WTC11 (cell line): ENCODE data around the gene TBC1D22A. TPM values are rescaled to one million over a fixed set of nuclear protein-coding genes. Genes with fewer than 3 reads are reported as not detected.

ENCODE experiments used
- ATAC-seq: fragments of 200-7000 bp; cut with Tn5 transposase; 2 replicates; pipeline ENCODE4 v1.10.0; 2021; ENCODE audit warnings: mild to moderate bottlenecking, moderate library complexity
- CTCF ChIA-PET: fragments of 300-600 bp; sonication (Branson Sonifier 250); formaldehyde crosslinking; loops from one replicate; lab custom pipeline; 2021; ENCODE audit warnings: antibody characterized with exemption; lab: Charles Lee
- POLR2A ChIA-PET: fragments of 350-600 bp; sonication (Branson Sonifier 250); formaldehyde crosslinking; loops from one replicate; lab custom pipeline; 2021; ENCODE audit warnings: antibody characterized with exemption; lab: Charles Lee
- DNase-seq: peaks from one replicate; pipeline ENCODE4 v3.0.0; 2021; ENCODE audit warnings: low spot score
- H3K27ac Mint-ChIP-seq: 2 replicates; pipeline ENCODE4 v1.8.0; 2021; ENCODE audit warnings: mixed read lengths
- H3K27me3 Mint-ChIP-seq: 2 replicates; pipeline ENCODE4 v1.8.0; 2021; ENCODE audit warnings: low read depth, mild to moderate bottlenecking, moderate library complexity, mixed read lengths
- H3K36me3 Mint-ChIP-seq: 2 replicates; pipeline ENCODE4 v1.8.0; 2021; ENCODE audit warnings: mixed read lengths
- H3K4me1 Mint-ChIP-seq: 2 replicates; pipeline ENCODE4 v1.8.0; 2022; ENCODE audit warnings: mixed read lengths
- H3K4me3 Mint-ChIP-seq: 2 replicates; pipeline ENCODE4 v1.8.0; 2021; ENCODE audit warnings: mild to moderate bottlenecking, moderate library complexity, mixed read lengths
- H3K9me3 Mint-ChIP-seq: 2 replicates; pipeline ENCODE4 v1.8.0; 2021; ENCODE audit warnings: mixed read lengths
- CREB1 ChIP-seq: sonication (generic); formaldehyde crosslinking; IDR thresholded peaks from 2 replicates; pipeline ENCODE4 v1.8.0; 2023; ENCODE audit warnings: mild to moderate bottlenecking, missing genetic modification reagents
- CREM ChIP-seq: sonication (generic); formaldehyde crosslinking; IDR thresholded peaks from 2 replicates; pipeline ENCODE4 v1.8.1; 2022; ENCODE audit warnings: mild to moderate bottlenecking, missing genetic modification reagents, moderate library complexity
- EMX1 ChIP-seq: fragments of 250-450 bp; sonication (Bioruptor Pico); IDR thresholded peaks from 2 replicates; pipeline ENCODE4 v1.8.0; 2021; ENCODE audit warnings: mild to moderate bottlenecking
- ESRRA ChIP-seq: sonication (generic); formaldehyde crosslinking; IDR thresholded peaks from 2 replicates; pipeline ENCODE4 v1.8.1; 2022; ENCODE audit warnings: mild to moderate bottlenecking, missing genetic modification reagents, borderline replicate concordance
- ETV6 ChIP-seq: sonication (generic); formaldehyde crosslinking; IDR thresholded peaks from 2 replicates; pipeline ENCODE4 v1.8.1; 2022; ENCODE audit warnings: mild to moderate bottlenecking, missing genetic modification reagents
- FOXJ3 ChIP-seq: sonication (generic); formaldehyde crosslinking; IDR thresholded peaks from 2 replicates; pipeline ENCODE4 v1.9.0; 2021; ENCODE audit warnings: missing genetic modification reagents, mild to moderate bottlenecking, borderline replicate concordance
- FOXP1 ChIP-seq: sonication (generic); formaldehyde crosslinking; IDR thresholded peaks from 2 replicates; pipeline ENCODE4 v1.8.0; 2022; ENCODE audit warnings: missing genetic modification reagents, mild to moderate bottlenecking, moderate library complexity, borderline replicate concordance
- MYBL2 ChIP-seq: sonication (generic); formaldehyde crosslinking; IDR thresholded peaks from 2 replicates; pipeline ENCODE4 v1.8.1; 2023; ENCODE audit warnings: mild to moderate bottlenecking, moderate library complexity, missing genetic modification reagents
- NFYB ChIP-seq: sonication (generic); formaldehyde crosslinking; conservative IDR thresholded peaks from 2 replicates; pipeline ENCODE4 v1.8.0; 2022; ENCODE audit warnings: low read depth, missing genetic modification reagents
- NR3C1 ChIP-seq: sonication (generic); formaldehyde crosslinking; conservative IDR thresholded peaks from 2 replicates; pipeline ENCODE4 v1.8.1; 2023; ENCODE audit warnings: low read depth, mild to moderate bottlenecking, missing genetic modification reagents
- RORB ChIP-seq: fragments of 250-450 bp; sonication (Bioruptor Pico); IDR thresholded peaks from 2 replicates; pipeline ENCODE4 v1.9.0; 2021; ENCODE audit warnings: mild to moderate bottlenecking
- SOX15 ChIP-seq: fragments of 250-450 bp; sonication (Bioruptor Pico); IDR thresholded peaks from 2 replicates; pipeline ENCODE4 v1.9.0; 2021; ENCODE audit warnings: mild to moderate bottlenecking
- ZNF219 ChIP-seq: sonication (generic); formaldehyde crosslinking; IDR thresholded peaks from 2 replicates; pipeline ENCODE4 v1.8.0; 2023; ENCODE audit warnings: missing genetic modification reagents, mild to moderate bottlenecking, borderline replicate concordance
- ZNF232 ChIP-seq: sonication (generic); formaldehyde crosslinking; IDR thresholded peaks from 2 replicates; pipeline ENCODE4 v1.8.0; 2022; ENCODE audit warnings: mild to moderate bottlenecking, missing genetic modification reagents
- ZNF317 ChIP-seq: sonication (generic); formaldehyde crosslinking; IDR thresholded peaks from 2 replicates; pipeline ENCODE4 v1.8.1; 2023; ENCODE audit warnings: low read depth, mild to moderate bottlenecking, moderate library complexity, missing genetic modification reagents, borderline replicate concordance
- total RNA-seq: library from RNA; stranded (reverse); gene quantifications from 3 replicates; pipeline ENCODE4 v1.2.3, GENCODE V29; 2021
- TF ChIP-seq, protein P1 (sequence below): sonication (generic); formaldehyde crosslinking; conservative IDR thresholded peaks from 2 replicates; pipeline ENCODE4 v1.8.1; 2023; ENCODE audit warnings: mild to moderate bottlenecking, low read depth, missing genetic modification reagents, moderate library complexity
- TF ChIP-seq, protein P2 (sequence below): fragments of 250-450 bp; sonication (Bioruptor Pico); IDR thresholded peaks from 2 replicates; pipeline ENCODE4 v1.9.0; 2021; ENCODE audit warnings: moderate library complexity, mild to moderate bottlenecking, inconsistent platforms, borderline replicate concordance
- TF ChIP-seq, protein P3 (sequence below): sonication (generic); formaldehyde crosslinking; IDR thresholded peaks from 2 replicates; pipeline ENCODE4 v1.8.1; 2023; ENCODE audit warnings: mild to moderate bottlenecking, missing genetic modification reagents, moderate library complexity
- TF ChIP-seq, protein P4 (sequence below): fragments of 250-450 bp; sonication (Bioruptor Pico); IDR thresholded peaks from 2 replicates; pipeline ENCODE4 v1.9.0; 2021; ENCODE audit warnings: mild to moderate bottlenecking
- TF ChIP-seq, protein P5 (sequence below): fragments of 250-450 bp; sonication (Bioruptor Pico); IDR thresholded peaks from 2 replicates; pipeline ENCODE4 v1.9.0; 2021; ENCODE audit warnings: mild to moderate bottlenecking
- TF ChIP-seq, protein P6 (sequence below): sonication (generic); formaldehyde crosslinking; IDR thresholded peaks from 2 replicates; pipeline ENCODE4 v1.8.0; 2023; ENCODE audit warnings: missing genetic modification reagents, mild to moderate bottlenecking, borderline replicate concordance
- TF ChIP-seq, protein P7 (sequence below): sonication (generic); formaldehyde crosslinking; IDR thresholded peaks from 2 replicates; pipeline ENCODE4 v1.8.1; 2023; ENCODE audit warnings: mild to moderate bottlenecking, missing genetic modification reagents

The TBC1D22A gene
- total RNA-seq, 1 experiment from 2014 or later: 18.1 TPM

DNA sequence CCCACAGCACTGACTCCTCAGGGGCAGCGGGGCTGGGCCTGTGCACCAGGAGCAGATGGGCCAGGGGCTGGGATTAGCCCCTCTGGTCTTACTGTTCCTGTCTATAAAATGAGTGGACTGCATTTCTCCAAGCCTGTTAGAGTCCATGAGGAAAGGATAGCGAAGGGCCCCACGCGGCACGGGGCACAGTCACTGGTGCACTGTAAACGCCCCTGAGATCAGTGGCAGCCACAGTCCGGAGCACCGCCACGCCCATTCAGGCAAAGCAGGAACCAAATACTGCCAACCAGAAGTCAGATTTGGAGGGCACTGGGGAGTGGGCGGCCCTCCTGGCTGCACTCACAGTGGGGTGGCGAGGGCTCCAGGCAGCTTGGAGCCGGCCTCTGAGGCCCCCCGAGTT, 387.5 kb downstream of the TBC1D22A start:
- POLR2A ChIA-PET: no interaction called here

DNA sequence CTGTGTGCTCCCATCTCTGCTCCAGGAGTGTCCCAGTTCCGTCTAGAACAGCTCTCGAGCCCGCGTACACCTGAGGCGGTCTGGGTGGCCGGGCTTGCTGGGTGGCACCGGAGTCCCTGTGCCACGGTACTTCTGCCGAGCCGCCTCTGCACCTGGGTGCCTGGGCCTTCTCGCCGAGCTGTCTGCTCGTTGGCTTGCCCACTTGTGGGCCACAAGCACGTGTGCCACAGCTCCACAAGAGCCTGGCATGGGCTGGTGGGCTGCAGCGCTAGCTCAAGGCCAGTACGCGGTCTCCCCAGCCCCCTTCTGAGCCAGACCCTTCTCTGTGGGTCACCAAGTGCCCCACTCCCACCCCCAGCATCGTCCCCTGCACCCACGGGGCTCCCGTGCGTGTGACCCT, 388.0 kb downstream of the TBC1D22A start:
- H3K27ac Mint-ChIP-seq: no peak overlapping the region
- POLR2A ChIA-PET: no interaction called here
- CTCF ChIA-PET: no interaction called here
- TF ChIP-seq, protein P1, sequence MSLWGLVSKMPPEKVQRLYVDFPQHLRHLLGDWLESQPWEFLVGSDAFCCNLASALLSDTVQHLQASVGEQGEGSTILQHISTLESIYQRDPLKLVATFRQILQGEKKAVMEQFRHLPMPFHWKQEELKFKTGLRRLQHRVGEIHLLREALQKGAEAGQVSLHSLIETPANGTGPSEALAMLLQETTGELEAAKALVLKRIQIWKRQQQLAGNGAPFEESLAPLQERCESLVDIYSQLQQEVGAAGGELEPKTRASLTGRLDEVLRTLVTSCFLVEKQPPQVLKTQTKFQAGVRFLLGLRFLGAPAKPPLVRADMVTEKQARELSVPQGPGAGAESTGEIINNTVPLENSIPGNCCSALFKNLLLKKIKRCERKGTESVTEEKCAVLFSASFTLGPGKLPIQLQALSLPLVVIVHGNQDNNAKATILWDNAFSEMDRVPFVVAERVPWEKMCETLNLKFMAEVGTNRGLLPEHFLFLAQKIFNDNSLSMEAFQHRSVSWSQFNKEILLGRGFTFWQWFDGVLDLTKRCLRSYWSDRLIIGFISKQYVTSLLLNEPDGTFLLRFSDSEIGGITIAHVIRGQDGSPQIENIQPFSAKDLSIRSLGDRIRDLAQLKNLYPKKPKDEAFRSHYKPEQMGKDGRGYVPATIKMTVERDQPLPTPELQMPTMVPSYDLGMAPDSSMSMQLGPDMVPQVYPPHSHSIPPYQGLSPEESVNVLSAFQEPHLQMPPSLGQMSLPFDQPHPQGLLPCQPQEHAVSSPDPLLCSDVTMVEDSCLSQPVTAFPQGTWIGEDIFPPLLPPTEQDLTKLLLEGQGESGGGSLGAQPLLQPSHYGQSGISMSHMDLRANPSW (CRISPR knock-in tag): no peak
- TF ChIP-seq ZNF219 (CRISPR knock-in tag) (no peak), NR3C1 (CRISPR knock-in tag) (no peak), CREM (CRISPR knock-in tag) (no peak), FOXJ3 (CRISPR knock-in tag) (no peak), SOX15 (no peak), FOXP1 (CRISPR knock-in tag) (no peak), EMX1 (CRISPR knock-in tag) (no peak), MYBL2 (CRISPR knock-in tag) (no peak)
- TF ChIP-seq, protein P2, sequence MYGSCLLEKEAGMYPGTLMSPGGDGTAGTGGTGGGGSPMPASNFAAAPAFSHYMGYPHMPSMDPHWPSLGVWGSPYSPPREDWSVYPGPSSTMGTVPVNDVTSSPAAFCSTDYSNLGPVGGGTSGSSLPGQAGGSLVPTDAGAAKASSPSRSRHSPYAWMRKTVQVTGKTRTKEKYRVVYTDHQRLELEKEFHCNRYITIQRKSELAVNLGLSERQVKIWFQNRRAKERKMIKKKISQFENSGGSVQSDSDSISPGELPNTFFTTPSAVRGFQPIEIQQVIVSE (CRISPR knock-in tag): no peak
- TF ChIP-seq, protein P3, sequence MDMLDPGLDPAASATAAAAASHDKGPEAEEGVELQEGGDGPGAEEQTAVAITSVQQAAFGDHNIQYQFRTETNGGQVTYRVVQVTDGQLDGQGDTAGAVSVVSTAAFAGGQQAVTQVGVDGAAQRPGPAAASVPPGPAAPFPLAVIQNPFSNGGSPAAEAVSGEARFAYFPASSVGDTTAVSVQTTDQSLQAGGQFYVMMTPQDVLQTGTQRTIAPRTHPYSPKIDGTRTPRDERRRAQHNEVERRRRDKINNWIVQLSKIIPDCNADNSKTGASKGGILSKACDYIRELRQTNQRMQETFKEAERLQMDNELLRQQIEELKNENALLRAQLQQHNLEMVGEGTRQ: no peak
- TF ChIP-seq, protein P4, sequence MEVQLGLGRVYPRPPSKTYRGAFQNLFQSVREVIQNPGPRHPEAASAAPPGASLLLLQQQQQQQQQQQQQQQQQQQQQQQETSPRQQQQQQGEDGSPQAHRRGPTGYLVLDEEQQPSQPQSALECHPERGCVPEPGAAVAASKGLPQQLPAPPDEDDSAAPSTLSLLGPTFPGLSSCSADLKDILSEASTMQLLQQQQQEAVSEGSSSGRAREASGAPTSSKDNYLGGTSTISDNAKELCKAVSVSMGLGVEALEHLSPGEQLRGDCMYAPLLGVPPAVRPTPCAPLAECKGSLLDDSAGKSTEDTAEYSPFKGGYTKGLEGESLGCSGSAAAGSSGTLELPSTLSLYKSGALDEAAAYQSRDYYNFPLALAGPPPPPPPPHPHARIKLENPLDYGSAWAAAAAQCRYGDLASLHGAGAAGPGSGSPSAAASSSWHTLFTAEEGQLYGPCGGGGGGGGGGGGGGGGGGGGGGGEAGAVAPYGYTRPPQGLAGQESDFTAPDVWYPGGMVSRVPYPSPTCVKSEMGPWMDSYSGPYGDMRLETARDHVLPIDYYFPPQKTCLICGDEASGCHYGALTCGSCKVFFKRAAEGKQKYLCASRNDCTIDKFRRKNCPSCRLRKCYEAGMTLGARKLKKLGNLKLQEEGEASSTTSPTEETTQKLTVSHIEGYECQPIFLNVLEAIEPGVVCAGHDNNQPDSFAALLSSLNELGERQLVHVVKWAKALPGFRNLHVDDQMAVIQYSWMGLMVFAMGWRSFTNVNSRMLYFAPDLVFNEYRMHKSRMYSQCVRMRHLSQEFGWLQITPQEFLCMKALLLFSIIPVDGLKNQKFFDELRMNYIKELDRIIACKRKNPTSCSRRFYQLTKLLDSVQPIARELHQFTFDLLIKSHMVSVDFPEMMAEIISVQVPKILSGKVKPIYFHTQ (CRISPR knock-in tag): no peak

More for the DNA sequence above, 387.5 kb downstream of the TBC1D22A start:
- Mint-ChIP-seq H3K9me3 (no peaks in the 10 kb centered on the region), H3K36me3 (no peaks in the 10 kb centered on the region), H3K27ac (no peak overlapping the region), H3K4me3 (no peak overlapping the region), H3K27me3 (no peaks in the 10 kb centered on the region; the same call in 1 of the 2 replicates), H3K4me1 (no peaks in the 10 kb centered on the region)
- TF ChIP-seq, protein P5, sequence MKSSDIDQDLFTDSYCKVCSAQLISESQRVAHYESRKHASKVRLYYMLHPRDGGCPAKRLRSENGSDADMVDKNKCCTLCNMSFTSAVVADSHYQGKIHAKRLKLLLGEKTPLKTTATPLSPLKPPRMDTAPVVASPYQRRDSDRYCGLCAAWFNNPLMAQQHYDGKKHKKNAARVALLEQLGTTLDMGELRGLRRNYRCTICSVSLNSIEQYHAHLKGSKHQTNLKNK (CRISPR knock-in tag): no peak
- TF ChIP-seq ZNF317 (no peak), NFYB (no peak), ESRRA (CRISPR knock-in tag) (no peak), ZNF232 (CRISPR knock-in tag) (no peak), RORB (CRISPR knock-in tag) (no peak), CREB1 (CRISPR knock-in tag) (no peak), EMX1 (CRISPR knock-in tag) (no peak), ETV6 (CRISPR knock-in tag) (no peak)
- TF ChIP-seq, protein P6, sequence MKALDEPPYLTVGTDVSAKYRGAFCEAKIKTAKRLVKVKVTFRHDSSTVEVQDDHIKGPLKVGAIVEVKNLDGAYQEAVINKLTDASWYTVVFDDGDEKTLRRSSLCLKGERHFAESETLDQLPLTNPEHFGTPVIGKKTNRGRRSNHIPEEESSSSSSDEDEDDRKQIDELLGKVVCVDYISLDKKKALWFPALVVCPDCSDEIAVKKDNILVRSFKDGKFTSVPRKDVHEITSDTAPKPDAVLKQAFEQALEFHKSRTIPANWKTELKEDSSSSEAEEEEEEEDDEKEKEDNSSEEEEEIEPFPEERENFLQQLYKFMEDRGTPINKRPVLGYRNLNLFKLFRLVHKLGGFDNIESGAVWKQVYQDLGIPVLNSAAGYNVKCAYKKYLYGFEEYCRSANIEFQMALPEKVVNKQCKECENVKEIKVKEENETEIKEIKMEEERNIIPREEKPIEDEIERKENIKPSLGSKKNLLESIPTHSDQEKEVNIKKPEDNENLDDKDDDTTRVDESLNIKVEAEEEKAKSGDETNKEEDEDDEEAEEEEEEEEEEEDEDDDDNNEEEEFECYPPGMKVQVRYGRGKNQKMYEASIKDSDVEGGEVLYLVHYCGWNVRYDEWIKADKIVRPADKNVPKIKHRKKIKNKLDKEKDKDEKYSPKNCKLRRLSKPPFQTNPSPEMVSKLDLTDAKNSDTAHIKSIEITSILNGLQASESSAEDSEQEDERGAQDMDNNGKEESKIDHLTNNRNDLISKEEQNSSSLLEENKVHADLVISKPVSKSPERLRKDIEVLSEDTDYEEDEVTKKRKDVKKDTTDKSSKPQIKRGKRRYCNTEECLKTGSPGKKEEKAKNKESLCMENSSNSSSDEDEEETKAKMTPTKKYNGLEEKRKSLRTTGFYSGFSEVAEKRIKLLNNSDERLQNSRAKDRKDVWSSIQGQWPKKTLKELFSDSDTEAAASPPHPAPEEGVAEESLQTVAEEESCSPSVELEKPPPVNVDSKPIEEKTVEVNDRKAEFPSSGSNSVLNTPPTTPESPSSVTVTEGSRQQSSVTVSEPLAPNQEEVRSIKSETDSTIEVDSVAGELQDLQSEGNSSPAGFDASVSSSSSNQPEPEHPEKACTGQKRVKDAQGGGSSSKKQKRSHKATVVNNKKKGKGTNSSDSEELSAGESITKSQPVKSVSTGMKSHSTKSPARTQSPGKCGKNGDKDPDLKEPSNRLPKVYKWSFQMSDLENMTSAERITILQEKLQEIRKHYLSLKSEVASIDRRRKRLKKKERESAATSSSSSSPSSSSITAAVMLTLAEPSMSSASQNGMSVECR (CRISPR knock-in tag): no peak
- TF ChIP-seq, protein P7, sequence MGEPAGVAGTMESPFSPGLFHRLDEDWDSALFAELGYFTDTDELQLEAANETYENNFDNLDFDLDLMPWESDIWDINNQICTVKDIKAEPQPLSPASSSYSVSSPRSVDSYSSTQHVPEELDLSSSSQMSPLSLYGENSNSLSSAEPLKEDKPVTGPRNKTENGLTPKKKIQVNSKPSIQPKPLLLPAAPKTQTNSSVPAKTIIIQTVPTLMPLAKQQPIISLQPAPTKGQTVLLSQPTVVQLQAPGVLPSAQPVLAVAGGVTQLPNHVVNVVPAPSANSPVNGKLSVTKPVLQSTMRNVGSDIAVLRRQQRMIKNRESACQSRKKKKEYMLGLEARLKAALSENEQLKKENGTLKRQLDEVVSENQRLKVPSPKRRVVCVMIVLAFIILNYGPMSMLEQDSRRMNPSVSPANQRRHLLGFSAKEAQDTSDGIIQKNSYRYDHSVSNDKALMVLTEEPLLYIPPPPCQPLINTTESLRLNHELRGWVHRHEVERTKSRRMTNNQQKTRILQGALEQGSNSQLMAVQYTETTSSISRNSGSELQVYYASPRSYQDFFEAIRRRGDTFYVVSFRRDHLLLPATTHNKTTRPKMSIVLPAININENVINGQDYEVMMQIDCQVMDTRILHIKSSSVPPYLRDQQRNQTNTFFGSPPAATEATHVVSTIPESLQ (CRISPR knock-in tag): no peak
- DNase-seq: no peak
- no peak for ATAC-seq
- CTCF ChIA-PET: no interaction called here

More for the DNA sequence above, 388.0 kb downstream of the TBC1D22A start:
- Mint-ChIP-seq H3K9me3 (no peaks in the 10 kb centered on the region), H3K36me3 (no peaks in the 10 kb centered on the region), H3K27me3 (no peaks in the 10 kb centered on the region; the same call in 1 of the 2 replicates), H3K4me3 (no peak overlapping the region), H3K4me1 (no peaks in the 10 kb centered on the region)
- DNase-seq (no peak), ATAC-seq (no peak)
